NCI-H526 treated with DMSO at 0.1 percent for 48 hours (cell line): ENCODE measurements around the gene HDAC4.

Source experiments
- DNase-seq: peaks from one replicate; lab custom pipeline; 2025; lab: John Stamatoyannopoulos, UW

HDAC4 gene

GRCh38 chr2:239140346-239141020 is 260.3 kb downstream of the HDAC4 start:
- DNase-seq, result no peak

- no peak for DNase-seq
Observed at GRCh38 chr2:239139566-239139965, 261.3 kb downstream of the HDAC4 start.

GRCh38 chr2:239139101-239139500 is 261.7 kb downstream of the HDAC4 start:
- DNase-seq, result no peak

GRCh38 chr2:239138610-239139009 is 262.2 kb downstream of the HDAC4 start:
- DNase-seq, result no peak

- DNase-seq, result no peak
Observed at GRCh38 chr2:239137898-239138283, 262.9 kb downstream of the HDAC4 start.

GRCh38 chr2:239137165-239137897 is 263.5 kb downstream of the HDAC4 start:
- DNase-seq, result no peak

GRCh38 chr2:239136762-239137161 is 264.1 kb downstream of the HDAC4 start:
- DNase-seq, result no peak

GRCh38 chr2:239136203-239136602 is 264.6 kb downstream of the HDAC4 start:
- DNase-seq, result no peak

GRCh38 chr2:239135531-239135930 is 265.3 kb downstream of the HDAC4 start:
- no peak for DNase-seq

- DNase-seq, result no peak
Observed at GRCh38 chr2:239133945-239134570, 266.8 kb downstream of the HDAC4 start.

- DNase-seq, result no peak
Observed at GRCh38 chr2:239132786-239133185, 268.0 kb downstream of the HDAC4 start.

GRCh38 chr2:239132156-239132709 is 268.6 kb downstream of the HDAC4 start:
- no peak for DNase-seq

GRCh38 chr2:239131521-239131920 is 269.3 kb downstream of the HDAC4 start:
- no peak for DNase-seq

GRCh38 chr2:239130786-239131325 is 270.0 kb downstream of the HDAC4 start:
- no peak for DNase-seq

GRCh38 chr2:239130041-239130440 is 270.8 kb downstream of the HDAC4 start:
- DNase-seq, result no peak

- DNase-seq, result no peak
Observed at GRCh38 chr2:239129147-239129920, 271.5 kb downstream of the HDAC4 start.

GRCh38 chr2:239128706-239129105 is 272.1 kb downstream of the HDAC4 start:
- no peak for DNase-seq

- no peak for DNase-seq
Observed at GRCh38 chr2:239127513-239127912, 273.3 kb downstream of the HDAC4 start.

- no peak for DNase-seq
Observed at GRCh38 chr2:239125726-239126675, 274.8 kb downstream of the HDAC4 start.

- no peak for DNase-seq
Observed at GRCh38 chr2:239124152-239124899, 276.5 kb downstream of the HDAC4 start.
